ENCODE measurements around the gene MATCAP1. TPM values are rescaled to one million over a fixed set of nuclear protein-coding genes. Genes with fewer than 3 reads are reported as not detected.

The MATCAP1 gene
- total and polyA plus RNA-seq, 2 of the 8 experiments (the other 6 are each of a cell fraction or from before 2014, with no cell fraction given), result 22.9 to 27.5 TPM

GRCh38 chr16:67142342-67142741 is 41.4 kb downstream of the MATCAP1 start:
- Histone ChIP-seq H3K4me1 (replicated peaks in 1 of 4; ENCODE audit: control insufficient read depth in 3 of 4, insufficient read depth in 4 of 4, low read length in 3 of 4) (no peaks in the 10 kb centered on the region), H4K20me1 (replicated peaks in 1 of 2; ENCODE audit: control insufficient read depth in 1 of 2, insufficient read depth in 2 of 2, low read length in 2 of 2) (peaks cover under 1 to 6% of the 10 kb centered on the region in 2 experiments), H3K23ac (ENCODE audit: insufficient read length) (no peak overlapping the region), H2BK120ac (replicated peaks; ENCODE audit: low read depth, low read length) (no peak overlapping the region), H3K36me3 (ENCODE audit: control insufficient read depth in 2 of 4, insufficient read depth in 4 of 4, low read length in 3 of 4) (peaks cover 20 to 45% (median 43%) of the 10 kb centered on the region in 4 experiments; a peak in 7 of 8 replicates), H3K9me3 (ENCODE audit: insufficient read depth in 2 of 2, low read depth in 1 of 2, low read length in 1 of 2) (no peaks in the 10 kb centered on the region), H4K91ac (replicated peaks; ENCODE audit: insufficient read length, low read length) (no peak overlapping the region), H2BK15ac (ENCODE audit: low read length) (no peak overlapping the region), H4K8ac (ENCODE audit: extremely low read depth, insufficient read depth, low read length) (no peak overlapping the region), H3K23me2 (ENCODE audit: low read depth, low read length) (no peaks in the 10 kb centered on the region), H3K79me1 (ENCODE audit: low read depth, low read length) (no peaks in the 10 kb centered on the region; the same call in 1 of the 2 replicates), H3K18ac (ENCODE audit: extremely low read depth, low read length) (no peak overlapping the region), H2AFZ (ENCODE audit: low read length) (no peak overlapping the region), H2BK12ac (ENCODE audit: low read depth, low read length) (no peak overlapping the region), H3K14ac (ENCODE audit: insufficient read length) (no peak overlapping the region), H3K79me2 (ENCODE audit: control insufficient read depth in 1 of 2, insufficient read depth in 2 of 2, low read length in 2 of 2) (no peaks in the 10 kb centered on the region), H3K56ac (replicated peaks; ENCODE audit: insufficient read length, low read depth, low read length) (no peak overlapping the region), H2AK5ac (ENCODE audit: low read depth, low read length) (no peak overlapping the region), H4K5ac (ENCODE audit: insufficient read length, low read depth, low read length) (no peak overlapping the region), H3K4me2 (ENCODE audit: insufficient read depth in 1 of 2, low read depth in 2 of 2, low read length in 2 of 2) (no peak overlapping the region), H2BK20ac (ENCODE audit: low read length) (no peak overlapping the region), H3K27ac (ENCODE audit: low read depth, low read length) (no peak overlapping the region), H2BK5ac (ENCODE audit: low read depth, low read length) (no peak overlapping the region), H3K9ac (replicated peaks in 1 of 4; ENCODE audit: extremely low read depth in 1 of 4, low read depth in 3 of 4, low read length in 3 of 4) (no peak overlapping the region), H3K27me3 (replicated peaks in 1 of 4; ENCODE audit: control insufficient read depth in 3 of 4, extremely low read depth in 1 of 4, insufficient read depth in 3 of 4, low read length in 3 of 4) (no peaks in the 10 kb centered on the region), H3K4ac (replicated peaks; ENCODE audit: insufficient read length, low read depth, low read length) (no peak overlapping the region), H3K4me3 (ENCODE audit: extremely low read depth in 1 of 4, insufficient read depth in 2 of 4, low read depth in 3 of 4, low read length in 4 of 4) (no peak overlapping the region)
- POLR2A ChIA-PET (ENCODE audit: partially characterized antibody), result interaction anchor here (1.0 kb wide), 1 partner anchor 11 kb away, joined by 3 read pairs; no protein-coding TSS in a partner anchor
- no peak for DNase-seq (ENCODE audit: low read depth in 1 of 2, low spot score in 2 of 2)
- FAIRE-seq, result no peak
- 96% methylated on average over 7 of the region's 9 CpGs; no CpG with 5 or more reads in 1 of the 2 experiments for WGBS, 2 experiments (ENCODE audit: extremely low coverage in 1 of 2, insufficient coverage in 1 of 2, insufficient read length in 1 of 2, insufficient replicate concordance in 2 of 2, low coverage in 1 of 2, low lambda C conversion rate in 2 of 2, missing lambda C conversion rate in 1 of 2)
- CTCF ChIA-PET (ENCODE audit: partially characterized antibody), result interaction anchor here (0.9 to 5.3 kb wide), 9 partner anchors 9 to 198 kb away, joined by 3 to 26 read pairs (median 10); partner anchors contain the start of genes B3GNT9 and NOL3
- TF ChIP-seq KDM1A (IDR thresholded peaks at IDR 0.05; ENCODE audit: borderline replicate concordance, low read length) (no peak), EP300 (IDR thresholded peaks at IDR 0.05; ENCODE audit: borderline replicate concordance in 1 of 2, low read depth in 2 of 2, low read length in 2 of 2) (no peak), E2F6 (IDR thresholded peaks at IDR 0.05) (no peak), SIX5 (IDR thresholded peaks at IDR 0.05; ENCODE audit: low read depth, low read length) (no peak), BRCA1 (IDR thresholded peaks at IDR 0.05; ENCODE audit: low read depth, low read length) (no peak), RAD21 (IDR thresholded peaks at IDR 0.05 in 1 of 2, conservative IDR thresholded peaks at IDR 0.05 in 1 of 2; ENCODE audit: low read depth in 2 of 2, low read length in 2 of 2) (no peak), ATF3 (IDR thresholded peaks at IDR 0.05; ENCODE audit: insufficient read depth, low read depth, low read length) (no peak), ATF2 (IDR thresholded peaks at IDR 0.05; ENCODE audit: low read length) (no peak), POLR2A (IDR thresholded peaks at IDR 0.05; ENCODE audit: control extremely low read depth in 1 of 2, low read depth in 2 of 2, low read length in 2 of 2) (no peak), NANOG (IDR thresholded peaks at IDR 0.05; ENCODE audit: insufficient read depth, low read depth, low read length, poor library complexity, severe bottlenecking) (no peak)
